ENCODE results near the gene NARS2. TPM values are rescaled to one million over a fixed set of nuclear protein-coding genes. Genes with fewer than 3 reads are reported as not detected.

Gene NARS2
- total and polyA plus RNA-seq, 9 of the 15 experiments (the other 6 are each of a cell fraction or from before 2014, with no cell fraction given): 26.8 to 48.0 (median 34.2) TPM

DNA sequence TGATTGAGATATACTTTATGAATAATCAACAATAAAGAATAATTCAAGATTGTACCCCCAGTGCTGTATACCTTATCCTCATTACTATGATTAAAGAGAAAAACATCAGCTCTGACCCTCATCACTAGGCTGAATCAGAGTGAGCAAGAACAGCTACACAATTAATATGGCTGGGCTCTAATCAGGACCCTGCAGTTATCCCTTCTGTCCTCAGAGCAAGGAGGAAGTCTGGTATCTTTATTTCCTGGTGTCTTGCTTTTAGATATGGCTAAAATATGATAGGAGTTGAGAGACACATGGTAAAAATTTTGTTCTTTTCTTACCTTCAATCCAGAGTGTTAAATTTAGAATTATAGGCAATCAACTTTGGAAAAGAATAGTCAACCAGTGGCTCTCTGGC lies 128.5 kb downstream of the NARS2 start (continued):
- 0 out of 4 replicates have a peak, but pooled peaks of 1 of the 2 experiments have one; percentile 33 for TF ChIP-seq ZMIZ1 (IDR thresholded peaks at IDR 0.05; ENCODE audit: low read depth in 2 of 2, low read length in 2 of 2)
- TF ChIP-seq ZNF512 (tag; IDR thresholded peaks at IDR 0.05): no peak
- no peak for TF ChIP-seq CBFB (CRISPR knock-in tag; IDR thresholded peaks at IDR 0.05)
- TF ChIP-seq EP300 (IDR thresholded peaks at IDR 0.05; ENCODE audit: low read length): peak; percentile 70
- peak; percentile 86 for TF ChIP-seq ARID1B (IDR thresholded peaks at IDR 0.05)
- peak; percentile 39 for TF ChIP-seq SMAD4 (CRISPR knock-in tag; conservative IDR thresholded peaks at IDR 0.05)
- peak; percentile 68 for TF ChIP-seq CBFA2T2 (conservative IDR thresholded peaks at IDR 0.05)
- peak in 1 of 2 experiments; percentile 76; a peak in 2 of 4 replicates for TF ChIP-seq RCOR1 (IDR thresholded peaks at IDR 0.05; ENCODE audit: borderline replicate concordance in 1 of 2, low read depth in 2 of 2, low read length in 2 of 2)
- TF ChIP-seq EZH2 (IDR thresholded peaks at IDR 0.05; ENCODE audit: borderline replicate concordance, low read depth, low read length): no peak
- TF ChIP-seq CBFA2T3 (IDR thresholded peaks at IDR 0.05): peak; percentile 86
- TF ChIP-seq POLR2AphosphoS5 (IDR thresholded peaks at IDR 0.05; ENCODE audit: control insufficient read depth, insufficient read depth, low read depth, low read length): peak; percentile 48; the same call in 1 of the 2 replicates
- TF ChIP-seq TCF3 (CRISPR knock-in tag; IDR thresholded peaks at IDR 0.05): peak; percentile 83
- TF ChIP-seq SPI1 (IDR thresholded peaks at IDR 0.05; ENCODE audit: borderline replicate concordance, low read depth, low read length): peak; percentile 47; the same call in 1 of the 2 replicates

Measured in K562 (cell line).